Erythroblast (primary cell): ENCODE measurements around the gene CRELD1.

Experiments
- GATA1 ChIP-seq: IDR thresholded peaks from 2 replicates; pipeline ENCODE4 v1.6.1; 2011; ENCODE audit warnings: low read depth, mild to moderate bottlenecking, control low read depth, low read length, moderate library complexity
- POLR2A ChIP-seq: IDR thresholded peaks from 2 replicates; pipeline ENCODE4 v1.6.1; 2011; ENCODE audit warnings: mild to moderate bottlenecking, low read length

GRCh38 chr3:9938966-9939365 lies 5.3 kb downstream of the CRELD1 start:
- TF ChIP-seq POLR2A (no peak), GATA1 (no peak)
